RKO (cell line): ENCODE results near the gene OR2AE1.

ENCODE experiments used
- DNase-seq: peaks from one replicate; pipeline ENCODE4 v3.0.0-alpha.2; 2016; ENCODE audit warnings: low spot score

The OR2AE1 gene

DNA sequence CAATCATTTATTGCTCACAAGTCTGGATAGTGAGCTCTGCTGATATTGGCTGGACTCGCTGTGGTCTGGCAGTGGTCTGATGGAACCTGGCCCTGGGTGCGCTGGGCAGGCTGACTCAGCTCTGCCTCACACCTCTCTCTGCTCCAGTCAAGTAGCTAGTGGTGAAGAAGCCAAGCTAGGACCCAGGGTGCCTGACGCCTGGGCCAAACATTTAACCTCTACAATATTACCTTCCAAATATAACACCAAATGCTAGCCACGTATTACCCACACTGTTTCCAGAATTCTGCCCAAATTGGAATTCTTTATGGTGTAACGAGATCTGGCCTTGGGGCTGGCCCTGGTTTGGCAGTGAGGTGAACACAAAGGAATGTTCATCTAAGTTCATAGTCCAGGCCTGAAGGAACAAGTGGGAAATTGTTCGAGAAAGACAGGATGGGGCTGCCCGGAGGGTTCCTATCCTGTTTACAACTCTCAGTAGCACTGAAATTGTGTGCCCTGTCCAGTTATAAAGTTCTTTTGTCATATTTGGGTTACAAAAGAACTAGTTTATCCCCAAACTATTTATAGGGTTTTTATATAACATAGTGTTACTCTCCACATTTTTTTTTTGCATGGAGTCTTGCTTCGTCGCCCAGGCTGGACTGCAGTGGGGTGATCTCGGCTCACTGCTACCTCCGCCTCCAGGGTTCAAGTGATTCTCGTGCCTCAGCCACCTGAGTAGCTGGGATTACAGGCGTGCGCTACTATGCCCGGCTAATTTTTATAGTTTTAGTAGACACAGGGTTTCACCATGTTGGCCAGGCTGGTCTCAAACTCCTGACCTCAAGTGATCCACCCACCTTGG, 16.3 kb downstream of the OR2AE1 start:
- DNase-seq = peak; percentile 59

DNA sequence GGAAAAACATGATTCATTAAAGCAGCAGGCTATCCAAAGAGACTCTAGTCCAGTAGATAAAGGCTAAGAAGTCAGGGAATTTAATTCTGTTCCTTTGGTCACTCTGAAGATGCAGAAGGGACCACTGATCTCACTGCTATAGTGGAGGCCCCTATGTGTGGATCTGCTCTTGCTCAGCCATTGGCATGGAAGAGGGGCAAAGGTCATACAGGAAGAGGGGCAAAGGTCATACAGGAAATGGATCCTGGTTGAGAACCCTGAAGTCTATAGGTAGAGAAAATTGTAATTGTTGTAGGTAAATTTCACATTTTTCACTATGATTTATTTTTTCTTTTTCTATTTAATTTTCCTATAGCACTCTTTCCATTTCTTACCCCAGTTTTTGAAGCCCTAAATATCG, 21.6 kb downstream of the OR2AE1 start:
- DNase-seq = no peak

DNA sequence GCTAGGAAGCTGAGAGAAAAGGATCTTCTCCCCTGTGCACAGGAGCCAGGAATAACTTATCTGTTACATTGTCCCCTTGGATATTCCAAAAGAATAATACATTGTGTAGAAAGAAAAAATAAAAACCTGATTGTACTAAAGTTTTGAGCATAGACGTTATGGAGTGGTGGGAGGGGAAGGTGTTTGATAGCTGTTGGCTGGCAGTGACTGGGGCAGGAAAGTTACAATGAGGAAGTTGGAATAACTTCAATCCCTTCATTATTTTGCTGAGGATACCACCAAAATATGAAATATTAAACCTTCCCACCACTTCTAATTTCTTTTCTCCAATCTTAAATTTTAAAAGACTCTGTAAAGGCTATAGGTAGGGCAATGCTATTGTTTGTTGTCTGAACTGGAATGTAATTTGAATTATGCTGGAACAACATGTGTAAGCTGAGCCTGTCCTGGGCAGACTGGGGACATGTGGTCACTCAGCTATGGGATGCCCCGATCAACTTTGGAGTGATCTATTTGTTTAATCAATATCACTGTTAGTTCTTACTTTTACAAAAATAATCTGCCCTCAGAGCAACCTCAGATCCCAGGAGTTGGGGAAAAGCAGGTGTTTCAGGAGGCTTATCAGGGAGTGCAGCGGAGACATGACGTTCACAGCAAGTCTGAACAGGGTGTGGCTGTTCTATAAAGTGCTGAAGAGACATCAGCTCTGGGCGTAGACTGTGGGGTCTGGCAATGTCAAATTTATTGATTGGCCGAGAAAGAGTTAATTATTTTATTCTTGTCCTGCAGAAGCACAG, 28.2 kb downstream of the OR2AE1 start:
- no peak for DNase-seq

DNA sequence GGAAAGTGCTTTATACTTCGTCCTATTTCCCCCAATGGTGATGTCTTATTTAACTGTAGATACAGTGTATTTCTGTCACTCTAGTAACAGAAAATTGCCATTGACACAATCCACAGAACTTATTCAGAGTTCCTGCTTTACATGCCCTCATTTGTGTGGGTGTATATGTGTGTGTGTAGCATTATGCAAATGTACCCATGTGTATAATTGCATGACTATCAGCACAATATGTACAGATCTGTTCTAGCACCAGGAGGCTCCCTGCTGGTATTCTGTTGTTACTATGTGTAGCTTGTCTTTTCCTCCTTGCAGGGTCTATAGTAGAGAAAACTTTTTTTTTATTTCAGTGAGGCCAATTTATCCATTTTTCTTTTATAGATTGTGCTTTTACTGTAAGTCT, 32.5 kb downstream of the OR2AE1 start:
- DNase-seq = no peak

- DNase-seq = peak; percentile 45
These were observed 33.0 kb downstream of the OR2AE1 start for GRCh38 chr7:99843808-99844207.

- no peak for DNase-seq
These were observed 33.9 kb downstream of the OR2AE1 start for GRCh38 chr7:99842926-99843325.

- no peak for DNase-seq
These were observed 36.5 kb downstream of the OR2AE1 start for GRCh38 chr7:99840136-99840869.

GRCh38 chr7:99839287-99840021, 37.4 kb downstream of the OR2AE1 start:
- no peak for DNase-seq

- DNase-seq = peak; percentile 38
These were observed 39.0 kb downstream of the OR2AE1 start for GRCh38 chr7:99837649-99838361.

- DNase-seq = no peak
These were observed 41.6 kb downstream of the OR2AE1 start for GRCh38 chr7:99835189-99835588.

- DNase-seq = no peak
These were observed 42.5 kb downstream of the OR2AE1 start for GRCh38 chr7:99834382-99834781.

DNA sequence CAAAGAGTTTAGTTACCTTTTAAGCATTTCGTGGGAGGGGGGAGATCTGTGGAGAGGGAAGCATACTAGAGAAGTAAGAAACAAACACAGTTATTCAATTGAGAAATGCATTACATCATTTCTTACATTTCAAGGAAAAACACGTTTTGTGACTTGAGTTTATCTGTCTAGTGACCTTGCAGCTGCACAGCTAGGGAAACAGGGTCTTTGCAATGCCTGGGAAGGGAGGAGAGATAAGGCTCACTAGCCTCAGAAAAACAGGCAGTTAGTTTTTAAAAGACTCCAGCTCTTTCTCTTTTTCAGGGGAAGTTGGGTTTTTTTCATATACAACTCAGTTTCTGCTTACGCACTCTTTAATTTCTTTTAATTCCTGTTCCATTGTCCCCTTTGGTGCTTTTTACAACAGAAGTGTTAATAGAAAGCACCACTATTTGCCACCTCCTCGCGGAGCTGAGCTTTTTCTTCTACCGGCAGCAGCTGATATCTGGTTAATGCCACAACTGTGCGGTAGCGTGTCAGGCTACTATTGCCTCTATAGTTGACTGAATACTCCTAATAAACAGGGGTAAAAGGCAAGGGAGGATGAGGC, 43.5 kb downstream of the OR2AE1 start:
- DNase-seq = no peak

DNA sequence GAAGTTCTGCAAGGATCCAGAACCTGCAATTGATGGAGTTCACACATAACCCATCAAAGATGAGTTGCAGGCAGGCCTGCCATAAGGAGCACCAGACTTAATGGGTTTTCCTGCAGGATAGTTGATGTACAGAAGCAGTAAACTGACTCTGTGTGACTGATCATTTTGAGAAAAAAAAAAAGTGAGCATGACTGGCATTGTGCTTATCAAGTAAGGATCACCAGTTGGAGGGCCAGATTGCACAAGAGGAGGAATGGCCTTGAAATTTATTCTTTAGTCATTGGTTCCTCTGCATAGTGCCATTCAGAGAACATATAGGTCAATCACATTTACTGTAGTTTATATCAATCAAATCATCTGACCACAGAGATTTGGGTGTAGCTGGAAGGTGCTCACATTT, 45.2 kb downstream of the OR2AE1 start:
- DNase-seq = no peak

- peak; percentile 11 for DNase-seq
These were observed 47.2 kb downstream of the OR2AE1 start for GRCh38 chr7:99829524-99830160.

DNA sequence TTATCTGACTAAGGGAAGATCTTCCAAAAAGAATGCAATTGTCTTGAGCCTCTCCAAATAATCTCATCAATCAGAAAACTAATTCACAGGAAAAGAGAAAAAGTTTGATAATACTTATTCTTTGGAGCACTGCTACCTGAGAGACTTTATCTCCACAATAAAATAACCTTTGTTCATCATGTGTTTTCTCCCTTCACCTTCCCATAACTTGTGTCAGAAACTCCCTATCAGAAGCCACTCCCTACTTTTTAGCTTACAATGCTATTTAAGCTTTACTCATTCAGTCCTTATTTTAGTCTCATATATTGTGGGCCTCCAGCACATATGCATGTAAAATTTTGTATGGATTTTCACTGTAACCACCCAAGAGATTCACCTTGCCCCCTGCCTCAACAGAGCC, 48.0 kb downstream of the OR2AE1 start:
- DNase-seq = no peak

- DNase-seq = no peak
These were observed 49.6 kb downstream of the OR2AE1 start for GRCh38 chr7:99827040-99827778.
